Coronary artery (tissue), 2 donors: ENCODE data around the gene NPFF.
A peak's percentile ranks its signal among the peaks of the same experiment; 100 is the strongest.

Experiments used
- DNase-seq: peaks from one replicate; pipeline ENCODE4 v3.0.0-alpha.2; 2017; ENCODE audit warnings: low spot score
- H3K27ac ChIP-seq, 2 donors: fragments of 200-600 bp; sonication (generic); one replicate each; pipeline ENCODE4 v1.5.1; 2016 to 2019
- H3K4me3 ChIP-seq: fragments of 200-600 bp; sonication (generic); 2 replicates; pipeline ENCODE4 v1.5.1; 2016; ENCODE audit warnings: mild to moderate bottlenecking, moderate library complexity
- TF ChIP-seq, protein P1 (sequence below): fragments of 200-600 bp; sonication (generic); IDR thresholded peaks from one replicate; pipeline ENCODE4 v1.5.1; 2019; ENCODE audit warnings: antibody characterized with exemption

Gene NPFF

DNA sequence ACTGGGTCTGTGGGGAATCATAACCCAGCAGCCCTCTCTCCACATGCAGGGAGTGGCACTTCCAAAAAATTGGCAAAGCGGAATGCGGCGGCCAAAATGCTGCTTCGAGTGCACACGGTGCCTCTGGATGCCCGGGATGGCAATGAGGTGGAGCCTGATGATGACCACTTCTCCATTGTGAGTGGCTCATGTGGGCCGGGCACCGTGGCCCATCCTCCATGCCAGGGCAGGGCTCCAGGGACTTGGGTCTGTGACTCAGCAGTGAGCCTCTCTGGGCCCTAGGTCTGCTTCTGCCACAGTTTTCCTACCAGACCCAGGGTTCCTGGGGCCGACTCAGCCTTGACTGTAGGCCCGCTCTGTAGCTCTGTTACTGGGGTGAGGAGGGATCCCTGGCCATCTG, 2.2 kb downstream of the NPFF start:
- Histone ChIP-seq H3K27ac (peak overlapping the region; percentile 70 to 99), H3K4me3 (no peak overlapping the region)
- TF ChIP-seq, protein P1, sequence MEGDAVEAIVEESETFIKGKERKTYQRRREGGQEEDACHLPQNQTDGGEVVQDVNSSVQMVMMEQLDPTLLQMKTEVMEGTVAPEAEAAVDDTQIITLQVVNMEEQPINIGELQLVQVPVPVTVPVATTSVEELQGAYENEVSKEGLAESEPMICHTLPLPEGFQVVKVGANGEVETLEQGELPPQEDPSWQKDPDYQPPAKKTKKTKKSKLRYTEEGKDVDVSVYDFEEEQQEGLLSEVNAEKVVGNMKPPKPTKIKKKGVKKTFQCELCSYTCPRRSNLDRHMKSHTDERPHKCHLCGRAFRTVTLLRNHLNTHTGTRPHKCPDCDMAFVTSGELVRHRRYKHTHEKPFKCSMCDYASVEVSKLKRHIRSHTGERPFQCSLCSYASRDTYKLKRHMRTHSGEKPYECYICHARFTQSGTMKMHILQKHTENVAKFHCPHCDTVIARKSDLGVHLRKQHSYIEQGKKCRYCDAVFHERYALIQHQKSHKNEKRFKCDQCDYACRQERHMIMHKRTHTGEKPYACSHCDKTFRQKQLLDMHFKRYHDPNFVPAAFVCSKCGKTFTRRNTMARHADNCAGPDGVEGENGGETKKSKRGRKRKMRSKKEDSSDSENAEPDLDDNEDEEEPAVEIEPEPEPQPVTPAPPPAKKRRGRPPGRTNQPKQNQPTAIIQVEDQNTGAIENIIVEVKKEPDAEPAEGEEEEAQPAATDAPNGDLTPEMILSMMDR = no peak
- no peak for DNase-seq

DNA sequence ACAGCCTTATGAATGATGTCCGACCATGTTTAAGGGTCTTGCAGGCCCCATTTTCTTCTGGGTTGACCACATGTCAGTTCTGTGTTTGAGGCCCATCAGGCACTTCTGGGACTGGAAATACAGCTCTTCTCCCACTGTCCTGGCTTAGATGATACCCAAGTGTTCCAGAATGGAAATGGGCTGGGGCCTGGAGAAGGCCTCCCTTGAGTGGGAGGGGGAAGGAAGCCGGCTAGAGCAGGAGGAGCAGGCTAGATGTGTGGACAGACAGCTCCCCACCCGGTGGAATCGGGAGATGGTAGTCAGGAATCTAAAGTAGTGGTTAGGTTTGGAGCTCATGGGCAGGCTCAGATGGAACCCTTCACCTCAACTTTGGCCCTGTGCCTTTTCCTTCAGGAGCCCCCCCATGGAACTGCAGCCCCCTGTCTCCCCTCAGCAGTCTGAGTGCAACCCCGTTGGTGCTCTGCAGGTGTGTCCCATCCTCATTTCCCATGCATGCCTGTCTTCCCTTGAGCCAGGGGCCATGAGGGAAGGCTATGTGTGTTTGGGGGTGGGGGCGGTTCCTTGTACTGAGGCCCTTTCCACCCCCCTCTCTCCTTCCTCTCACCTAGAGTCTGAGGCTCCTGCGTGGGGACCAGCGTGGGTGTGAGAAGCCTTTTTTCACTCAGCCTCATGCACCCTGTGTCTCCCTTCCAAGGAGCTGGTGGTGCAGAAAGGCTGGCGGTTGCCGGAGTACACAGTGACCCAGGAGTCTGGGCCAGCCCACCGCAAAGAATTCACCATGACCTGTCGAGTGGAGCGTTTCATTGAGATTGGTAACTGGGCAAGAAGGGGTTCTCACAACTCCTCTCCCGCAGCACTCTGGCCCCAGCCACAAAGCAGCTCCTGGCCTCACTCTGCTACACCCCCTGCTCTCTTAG, 3.0 kb downstream of the NPFF start:
- H3K4me3 ChIP-seq = no peak overlapping the region
- TF ChIP-seq, protein P1 = no peak
- no peak for DNase-seq
- peak overlapping the region; percentile 96 to 99 for H3K27ac ChIP-seq

DNA sequence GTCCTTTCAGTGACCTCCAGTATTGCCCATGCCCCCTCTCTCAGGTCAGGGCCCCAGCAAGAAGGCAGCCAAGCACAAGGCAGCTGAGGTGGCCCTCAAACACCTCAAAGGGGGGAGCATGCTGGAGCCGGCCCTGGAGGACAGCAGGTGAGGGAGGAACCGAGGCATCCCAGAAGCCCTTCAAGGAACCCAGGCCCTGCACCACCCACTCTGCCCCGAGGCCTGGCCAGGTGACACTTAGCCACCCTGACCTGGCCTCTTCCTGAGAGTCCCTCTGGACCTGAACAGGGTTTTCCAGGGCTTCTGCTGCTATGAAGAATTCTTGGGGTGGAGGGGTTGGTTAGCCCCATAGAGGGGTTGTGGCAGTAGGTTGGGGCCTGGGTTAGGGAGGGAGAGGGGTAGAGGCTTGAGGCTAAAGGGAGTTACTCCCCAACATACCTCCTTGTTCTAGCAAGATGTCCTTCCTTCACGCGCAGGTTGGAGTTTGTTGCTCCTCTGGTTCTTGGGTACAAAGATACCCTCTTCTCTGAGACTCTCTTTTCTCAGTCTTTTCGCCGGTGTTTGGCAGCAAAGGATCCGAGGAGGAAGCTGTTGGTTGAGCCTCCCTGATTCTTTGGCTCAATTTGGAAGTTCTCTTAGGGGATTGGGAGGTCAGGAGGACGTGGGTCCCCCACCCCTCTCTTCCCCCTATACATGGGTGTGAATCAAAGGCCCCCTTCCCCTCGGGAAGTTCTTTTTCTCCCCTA, 4.1 kb downstream of the NPFF start:
- no peak for DNase-seq
- Histone ChIP-seq H3K27ac (peak overlapping the region; percentile 96 to 99), H3K4me3 (peak overlapping the region; percentile 84)
- TF ChIP-seq, protein P1 = no peak

DNA sequence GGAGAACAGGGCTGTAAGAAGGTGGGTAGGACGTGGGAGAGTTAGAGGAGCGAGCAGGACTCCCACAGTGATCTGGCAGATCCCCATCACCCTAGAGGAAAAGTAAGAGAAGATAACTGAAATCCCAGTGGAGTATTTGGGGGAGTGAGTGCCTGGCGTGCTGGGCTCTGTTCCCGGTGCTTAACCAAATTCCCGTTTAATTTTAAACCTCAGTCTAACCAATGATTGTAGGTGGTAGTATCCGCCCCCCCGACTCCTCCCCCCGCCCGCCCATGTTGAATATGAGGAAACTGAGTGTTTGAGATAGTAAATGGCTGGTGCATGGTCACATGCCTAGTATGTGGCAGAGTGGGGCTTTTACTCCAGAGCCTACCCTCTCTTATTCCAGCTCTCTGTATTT, 5.0 kb downstream of the NPFF start:
- TF ChIP-seq, protein P1 = no peak
- Histone ChIP-seq H3K4me3 (peak overlapping the region; percentile 84), H3K27ac (peak overlapping the region; percentile 96 to 99)
- DNase-seq = no peak

DNA sequence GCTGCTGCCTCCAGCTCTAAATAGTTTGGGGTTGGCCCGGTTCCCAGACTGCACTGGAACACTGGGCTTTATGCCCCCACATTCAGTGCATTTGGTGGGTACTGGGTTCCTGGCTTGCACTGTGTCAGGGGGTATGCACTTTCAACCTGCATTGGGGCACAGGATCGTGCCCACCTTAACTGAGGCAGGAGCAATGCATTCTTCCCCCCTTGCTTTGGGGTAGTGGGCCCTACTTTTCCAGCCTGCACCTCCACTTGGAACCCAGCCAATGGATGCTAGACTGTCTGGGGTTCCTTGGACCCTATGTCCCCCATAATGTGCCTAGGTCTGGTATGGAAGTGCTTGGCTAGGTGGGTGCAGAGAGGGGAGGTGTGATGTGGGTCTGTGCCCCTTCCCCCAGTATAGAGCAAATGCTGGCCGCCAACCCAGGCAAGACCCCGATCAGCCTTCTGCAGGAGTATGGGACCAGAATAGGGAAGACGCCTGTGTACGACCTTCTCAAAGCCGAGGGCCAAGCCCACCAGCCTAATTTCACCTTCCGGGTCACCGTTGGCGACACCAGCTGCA, 5.6 kb downstream of the NPFF start:
- peak overlapping the region; percentile 96 to 99 for H3K27ac ChIP-seq
- DNase-seq = no peak

DNA sequence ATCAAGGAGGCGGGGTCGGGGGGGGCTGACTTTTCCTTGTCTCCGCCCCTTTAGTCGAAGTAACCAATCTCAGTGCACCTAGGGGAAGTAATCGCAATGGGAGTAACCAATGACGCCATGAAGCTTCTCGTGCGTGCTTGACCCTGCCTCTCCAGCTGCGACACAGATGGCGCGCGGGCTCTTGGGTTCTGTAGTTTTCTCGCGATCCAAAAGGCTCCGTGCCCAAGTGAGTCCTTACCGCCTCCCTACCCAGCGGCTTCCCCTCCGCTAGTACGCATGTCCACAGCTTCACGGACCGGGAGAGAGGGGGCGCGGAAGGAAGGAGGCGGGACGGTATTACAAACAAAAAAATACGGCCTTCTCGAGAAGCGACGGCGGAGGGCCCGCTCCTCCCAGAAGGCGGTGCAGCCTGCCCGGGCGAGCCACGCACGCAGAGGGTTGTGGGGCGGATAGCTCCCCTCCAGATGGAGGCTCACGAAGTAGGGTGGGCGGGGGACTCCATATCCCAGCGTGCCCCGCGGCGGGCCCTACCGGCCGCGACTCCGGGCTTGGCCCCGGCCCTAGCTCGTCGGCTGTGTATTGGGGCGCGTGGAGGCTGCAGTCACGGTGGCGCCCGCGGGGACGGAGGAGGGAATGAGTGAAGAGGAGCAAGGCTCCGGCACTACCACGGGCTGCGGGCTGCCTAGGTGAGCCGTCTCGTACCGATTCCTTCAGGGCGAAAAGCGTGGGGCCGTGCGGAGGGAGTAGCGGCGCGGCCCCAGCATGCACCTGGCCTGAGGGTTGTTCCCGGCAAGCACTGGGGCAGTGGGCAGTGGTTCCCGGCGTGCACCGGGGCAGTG, 6.3 kb downstream of the NPFF start, which contains the start of gene TARBP2:
Gene TARBP2, plus strand, starts transcription at position 508 of the 839 bp plus-strand sequence. Its CDS starts 126 bp downstream, at position 634.
- TF ChIP-seq, protein P1 = no peak
- Histone ChIP-seq H3K4me3 (peak within 1 kb of the TSS; percentile 84), H3K27ac (peak within 1 kb of the TSS; percentile 96 to 99)
- DNase-seq = peak; percentile 99

More for the DNA sequence above, 5.6 kb downstream of the NPFF start:
- peak overlapping the region; percentile 84 for H3K4me3 ChIP-seq
- TF ChIP-seq, protein P1 = no peak
